ENCODE results near the gene NKTR.

DNA sequence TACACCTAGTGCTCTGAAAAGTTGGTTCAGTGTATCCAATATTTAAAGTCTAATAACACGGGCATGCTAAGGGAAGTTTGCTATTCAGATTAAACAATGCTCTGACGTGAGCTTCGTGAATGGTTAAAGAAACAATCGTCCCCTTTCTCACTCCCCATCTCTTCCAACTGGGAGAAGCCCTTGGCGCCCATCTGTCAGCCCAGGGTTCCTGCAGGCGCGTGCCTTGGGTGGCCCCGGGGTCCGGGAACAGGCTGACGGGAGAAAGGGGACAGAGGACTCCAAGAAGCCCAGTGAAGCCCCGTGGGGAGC, 19.1 kb upstream of the NKTR start:
- TF ChIP-seq, protein P1, sequence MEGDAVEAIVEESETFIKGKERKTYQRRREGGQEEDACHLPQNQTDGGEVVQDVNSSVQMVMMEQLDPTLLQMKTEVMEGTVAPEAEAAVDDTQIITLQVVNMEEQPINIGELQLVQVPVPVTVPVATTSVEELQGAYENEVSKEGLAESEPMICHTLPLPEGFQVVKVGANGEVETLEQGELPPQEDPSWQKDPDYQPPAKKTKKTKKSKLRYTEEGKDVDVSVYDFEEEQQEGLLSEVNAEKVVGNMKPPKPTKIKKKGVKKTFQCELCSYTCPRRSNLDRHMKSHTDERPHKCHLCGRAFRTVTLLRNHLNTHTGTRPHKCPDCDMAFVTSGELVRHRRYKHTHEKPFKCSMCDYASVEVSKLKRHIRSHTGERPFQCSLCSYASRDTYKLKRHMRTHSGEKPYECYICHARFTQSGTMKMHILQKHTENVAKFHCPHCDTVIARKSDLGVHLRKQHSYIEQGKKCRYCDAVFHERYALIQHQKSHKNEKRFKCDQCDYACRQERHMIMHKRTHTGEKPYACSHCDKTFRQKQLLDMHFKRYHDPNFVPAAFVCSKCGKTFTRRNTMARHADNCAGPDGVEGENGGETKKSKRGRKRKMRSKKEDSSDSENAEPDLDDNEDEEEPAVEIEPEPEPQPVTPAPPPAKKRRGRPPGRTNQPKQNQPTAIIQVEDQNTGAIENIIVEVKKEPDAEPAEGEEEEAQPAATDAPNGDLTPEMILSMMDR (IDR thresholded peaks at IDR 0.05): no peak
- TF ChIP-seq POLR2A (IDR thresholded peaks at IDR 0.05): no peak

All from testis (tissue), 2 donors.